NCI-H128 (cell line): ENCODE measurements around the gene HOXD4.

Source experiments
- DNase-seq: peaks from one replicate; lab custom pipeline; 2025; ENCODE audit not compliant: unreplicated experiment; lab: John Stamatoyannopoulos, UW

HOXD4 gene

DNA sequence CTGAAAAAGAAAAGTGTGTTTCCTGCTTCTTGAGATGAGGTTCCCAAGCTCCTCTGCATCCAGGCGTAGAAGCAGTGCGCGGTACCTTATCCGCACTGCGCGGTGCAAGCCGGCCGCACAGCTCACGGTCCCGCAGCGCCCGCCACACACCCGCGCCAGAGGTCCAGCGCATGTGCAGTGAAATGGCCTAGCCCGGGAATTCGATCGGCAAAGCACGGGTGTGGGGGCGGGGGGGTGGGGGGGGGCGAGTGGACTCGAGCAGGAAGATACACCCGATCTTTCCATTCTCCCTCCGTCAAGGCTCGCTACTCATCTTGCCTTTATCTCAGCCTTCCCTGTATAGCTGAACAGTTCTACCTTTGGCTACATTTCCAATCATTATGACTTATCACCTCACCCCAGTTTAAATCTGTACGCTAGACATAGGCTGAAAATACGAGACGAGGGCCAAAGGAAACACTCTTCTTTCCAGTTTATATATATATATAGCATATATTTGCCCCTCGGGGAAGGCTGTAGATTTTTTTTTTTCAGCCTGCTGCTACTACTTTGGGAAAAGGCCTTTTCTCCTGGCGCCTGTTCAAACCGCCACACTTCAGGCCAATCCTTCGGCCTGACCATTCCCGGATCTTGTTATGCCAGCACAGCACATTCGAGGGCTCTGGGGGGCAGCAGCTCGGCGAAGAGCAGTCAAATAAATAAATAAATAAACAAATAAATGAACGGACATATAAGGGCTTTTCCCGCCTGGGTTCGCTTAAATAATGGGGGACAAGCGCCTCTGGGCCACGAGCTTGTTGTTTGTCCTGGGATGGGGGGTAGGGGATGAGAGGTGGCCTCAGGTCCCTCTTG is 11.5 kb upstream of the HOXD4 start:
- no peak for DNase-seq

DNA sequence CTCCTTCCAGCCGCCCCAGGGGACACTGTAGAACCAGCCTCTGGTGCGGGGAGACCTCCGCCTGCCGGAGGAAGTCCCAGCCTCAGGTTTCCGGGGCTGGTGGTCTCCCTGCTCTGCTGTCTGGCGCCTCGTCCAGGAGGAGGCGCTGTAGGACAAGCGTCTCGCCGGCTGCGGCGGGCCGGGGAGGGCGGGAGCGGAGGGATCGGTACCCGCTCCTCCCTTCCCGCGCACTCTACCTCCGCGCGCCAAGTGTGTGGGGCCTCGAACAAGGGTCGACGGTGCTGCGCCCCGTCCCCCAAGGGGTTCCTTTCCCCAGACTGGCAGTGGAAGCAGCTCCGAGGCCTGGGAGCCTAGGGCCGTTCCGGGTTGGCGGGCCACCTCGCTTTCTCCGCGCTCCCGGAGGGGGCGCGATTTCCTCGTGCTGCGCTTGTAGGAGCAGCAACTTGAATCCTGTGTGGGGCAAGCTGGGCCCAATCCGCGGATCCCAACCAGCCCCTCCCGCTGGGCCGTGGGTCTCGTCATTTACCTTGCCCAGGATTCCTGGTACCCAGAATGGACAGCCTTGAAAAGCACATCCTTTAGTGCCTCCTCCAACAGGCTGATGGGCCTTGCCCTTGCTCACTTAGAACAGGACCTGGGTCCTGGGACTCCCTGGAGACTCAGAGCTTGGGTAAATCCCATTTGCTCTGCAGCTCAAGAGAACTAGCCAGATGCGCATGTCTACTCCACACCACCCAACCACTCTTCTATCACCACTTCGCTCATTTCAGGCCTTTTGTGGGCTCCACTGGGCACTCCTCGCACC is 10.6 kb upstream of the HOXD4 start:
- no peak for DNase-seq

DNA sequence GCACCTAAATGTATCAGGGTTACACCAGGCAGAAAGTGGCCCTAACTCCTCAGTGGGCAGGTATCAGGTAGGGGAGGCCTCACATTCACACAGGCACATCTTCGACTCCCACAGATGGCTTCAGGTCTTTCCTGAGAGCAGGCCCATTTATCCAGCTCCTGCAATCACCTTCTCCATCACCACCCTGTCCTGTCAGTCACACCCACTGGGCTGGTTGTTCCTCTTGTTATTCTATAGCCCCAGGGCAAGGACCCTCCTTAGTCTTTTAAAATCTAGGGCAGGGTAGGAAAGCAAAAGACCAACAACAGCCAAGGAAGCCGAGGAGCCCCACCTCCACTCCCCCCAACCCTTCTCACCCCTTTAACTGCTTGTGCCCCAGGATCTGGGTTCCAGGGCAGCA is 9.1 kb upstream of the HOXD4 start:
- no peak for DNase-seq

DNA sequence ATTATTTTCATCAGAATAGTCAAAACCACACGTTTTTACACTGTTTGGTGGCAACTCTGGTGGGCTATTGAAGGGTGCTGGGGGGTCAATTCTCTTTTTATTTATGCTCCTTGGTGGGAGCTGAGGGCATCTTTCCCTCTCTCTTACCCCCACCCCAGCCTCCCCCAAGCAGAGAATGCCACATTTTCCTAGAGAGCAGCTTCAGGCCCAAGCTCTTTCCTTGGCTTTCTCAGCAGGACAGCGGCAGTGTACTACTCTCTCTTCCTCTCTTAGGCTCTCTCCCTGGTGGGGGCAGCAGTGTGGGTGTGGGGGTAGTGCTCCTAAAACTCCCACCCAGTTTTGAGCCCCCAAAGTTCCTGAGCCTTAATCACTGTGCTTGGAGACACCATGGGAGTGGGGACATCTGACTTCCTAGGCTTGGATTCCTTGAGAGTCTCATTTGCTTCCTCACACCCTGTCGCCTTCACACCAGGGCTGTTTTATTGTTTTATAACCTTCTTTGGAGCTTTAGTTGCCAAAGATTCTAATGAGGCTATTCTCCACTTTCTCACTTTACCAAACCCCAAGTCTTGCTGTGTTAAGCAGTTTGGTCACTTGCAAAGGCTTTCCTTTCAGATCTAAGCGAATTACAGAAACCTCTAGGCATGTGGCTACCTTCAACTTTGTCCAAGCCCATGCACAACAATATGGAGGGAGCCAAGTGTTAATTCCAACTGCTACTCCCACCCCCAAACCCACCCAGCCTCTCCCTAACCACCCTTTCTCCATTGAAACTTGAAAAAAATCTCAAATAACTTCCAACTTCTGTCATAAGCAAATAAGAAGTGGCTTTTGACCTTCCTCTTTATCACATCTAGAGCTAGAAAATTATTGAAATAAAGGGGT is 6.0 kb upstream of the HOXD4 start:
- no peak for DNase-seq

DNA sequence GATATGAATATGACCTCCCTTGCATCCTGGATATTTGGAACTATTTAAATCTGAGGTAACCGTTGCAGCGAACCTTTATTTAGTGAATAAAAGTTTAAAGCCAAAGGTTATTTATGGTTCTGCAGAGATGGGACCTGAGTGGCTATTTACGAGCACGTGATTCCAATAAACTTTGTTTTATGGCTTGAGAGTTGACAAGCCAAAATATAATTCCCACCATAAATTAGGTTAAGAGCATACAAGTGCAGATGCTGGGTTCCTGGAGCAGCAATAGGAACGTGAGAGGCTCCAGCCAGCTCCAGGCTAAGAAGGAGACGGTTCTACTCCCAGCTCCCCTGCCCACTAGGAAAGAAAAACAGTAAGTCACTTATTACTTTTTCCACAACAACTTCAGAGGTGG is 5.2 kb upstream of the HOXD4 start:
- no peak for DNase-seq

DNA sequence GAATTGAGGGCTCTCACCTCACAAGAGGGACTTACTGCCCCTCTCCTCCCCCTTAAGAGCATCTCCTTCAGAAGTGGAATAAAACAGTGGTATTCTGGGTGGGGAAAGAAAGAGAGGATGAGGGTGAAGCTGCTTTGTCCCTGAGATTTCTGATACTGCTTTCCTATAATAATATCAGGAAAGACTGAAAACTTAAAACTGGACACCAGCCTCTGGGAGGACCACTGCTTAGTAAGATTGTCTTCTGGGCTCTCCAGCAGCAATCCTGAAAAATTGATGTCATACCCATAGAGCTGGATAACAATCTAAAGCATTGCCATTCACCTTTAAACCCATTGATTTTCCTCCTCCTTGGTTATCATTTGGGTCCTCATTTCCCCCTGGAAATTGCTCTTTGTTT is 4.7 kb upstream of the HOXD4 start:
- DNase-seq, result no peak

DNA sequence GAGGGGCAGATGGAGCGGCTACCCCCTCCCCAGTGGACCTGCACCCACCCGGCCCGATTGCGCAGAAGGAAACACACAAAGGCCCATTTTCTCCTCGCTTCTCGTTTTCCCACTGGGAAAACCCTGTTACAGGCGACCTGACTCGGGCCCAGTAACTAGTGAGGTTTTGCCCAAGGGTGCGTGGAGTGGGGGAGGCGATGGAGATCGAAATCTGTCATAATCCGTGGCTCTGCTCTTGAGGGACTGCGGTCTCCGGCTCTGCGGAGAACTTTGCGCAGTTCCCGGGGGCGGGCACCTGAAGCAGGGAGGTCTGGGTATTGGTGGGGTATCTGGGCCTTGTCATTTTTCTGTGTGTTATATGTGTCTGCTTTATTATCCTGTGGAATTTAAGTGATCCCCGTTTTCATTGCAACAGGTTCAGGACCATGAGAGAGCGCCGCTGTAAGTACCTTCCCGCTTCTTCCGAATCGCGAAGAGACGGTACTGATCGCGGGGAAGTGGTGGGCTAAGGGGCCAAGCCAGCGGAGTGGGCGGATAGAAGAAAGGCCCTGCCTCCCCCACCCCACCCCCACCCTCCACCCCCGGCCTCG is 4.0 kb upstream of the HOXD4 start:
- DNase-seq, result no peak

DNA sequence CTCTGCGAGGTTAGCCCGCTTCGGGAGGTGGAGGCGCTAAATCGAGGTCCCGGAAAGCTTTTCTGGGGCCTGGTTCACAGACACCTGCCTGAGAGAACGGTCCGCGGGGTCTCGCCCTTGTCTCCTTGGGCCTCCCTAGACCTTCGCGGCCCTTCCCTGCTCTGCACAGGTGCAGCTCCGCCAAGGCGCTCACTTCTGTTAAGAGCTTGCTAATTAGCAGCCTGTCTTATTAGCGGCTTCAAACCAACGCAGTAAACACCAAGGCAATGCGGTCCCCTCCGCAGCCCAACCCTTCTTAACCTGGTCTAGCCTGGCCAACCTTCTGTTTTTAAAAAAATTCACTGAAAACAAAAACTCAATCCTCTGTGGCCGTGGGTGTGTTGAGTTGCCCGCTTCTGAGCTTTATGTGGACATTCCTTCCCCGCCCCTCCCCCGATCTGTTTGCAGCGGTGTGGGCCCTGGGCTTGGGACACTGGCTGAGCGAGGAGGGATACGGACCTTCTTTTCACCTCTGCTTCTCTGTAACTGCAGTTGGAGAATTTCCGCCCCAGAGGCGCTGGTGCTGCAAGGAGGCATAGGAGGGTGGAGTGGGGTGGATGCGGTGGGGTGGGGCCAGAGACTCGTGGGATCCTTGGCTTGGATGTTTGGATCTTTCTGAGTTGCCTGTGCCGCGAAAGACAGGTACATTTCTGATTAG is 3.4 kb upstream of the HOXD4 start:
- no peak for DNase-seq

DNA sequence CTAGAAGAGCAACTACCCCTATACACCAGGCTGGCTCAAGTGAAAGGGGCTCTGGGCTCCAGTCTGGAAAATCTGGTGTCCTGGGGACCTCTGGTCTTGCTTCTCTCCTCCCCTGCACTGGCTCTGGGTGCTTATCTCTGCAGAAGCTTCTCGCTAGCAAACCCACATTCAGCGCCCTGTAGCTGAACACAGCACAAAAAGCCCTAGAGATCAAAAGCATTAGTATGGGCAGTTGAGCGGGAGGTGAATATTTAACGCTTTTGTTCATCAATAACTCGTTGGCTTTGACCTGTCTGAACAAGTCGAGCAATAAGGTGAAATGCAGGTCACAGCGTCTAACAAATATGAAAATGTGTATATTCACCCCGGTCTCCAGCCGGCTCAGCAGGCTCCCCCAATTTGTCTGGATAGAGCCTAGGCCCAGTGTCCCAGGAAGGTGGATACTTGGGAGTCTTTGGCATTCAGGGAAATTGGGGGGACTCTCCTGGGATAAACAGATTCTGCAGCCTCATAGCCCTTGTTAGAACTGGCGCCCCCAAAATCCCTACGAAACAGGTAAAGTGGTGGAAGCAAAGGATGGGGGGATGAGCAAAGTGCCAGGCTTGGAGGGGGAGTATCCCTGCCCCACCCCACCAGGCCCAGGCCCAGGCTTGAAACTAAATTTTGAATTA is 2.5 kb upstream of the HOXD4 start:
- no peak for DNase-seq

DNA sequence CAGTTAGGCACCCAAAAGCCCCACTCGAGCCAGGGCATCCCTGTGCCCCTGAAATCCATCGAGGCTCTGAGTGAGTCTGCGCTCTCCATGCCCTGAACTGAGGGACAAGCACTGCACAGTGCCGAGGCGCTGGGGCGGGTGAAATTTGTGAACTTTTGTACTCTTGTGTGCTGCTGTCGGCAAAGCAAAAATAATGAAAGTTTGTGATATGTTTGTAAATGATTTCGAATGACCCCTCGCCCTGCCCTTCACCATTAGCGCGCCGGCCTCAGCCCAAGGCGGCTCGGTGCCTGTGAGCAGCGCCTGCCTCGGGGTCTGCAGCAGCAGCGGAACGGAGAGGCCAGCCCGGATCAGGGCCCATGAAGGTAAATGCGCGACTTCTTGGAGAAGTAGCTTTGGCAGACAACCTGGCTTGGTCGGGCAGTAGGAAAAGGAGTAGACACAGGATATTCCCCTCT is 1.8 kb upstream of the HOXD4 start:
- no peak for DNase-seq

DNA sequence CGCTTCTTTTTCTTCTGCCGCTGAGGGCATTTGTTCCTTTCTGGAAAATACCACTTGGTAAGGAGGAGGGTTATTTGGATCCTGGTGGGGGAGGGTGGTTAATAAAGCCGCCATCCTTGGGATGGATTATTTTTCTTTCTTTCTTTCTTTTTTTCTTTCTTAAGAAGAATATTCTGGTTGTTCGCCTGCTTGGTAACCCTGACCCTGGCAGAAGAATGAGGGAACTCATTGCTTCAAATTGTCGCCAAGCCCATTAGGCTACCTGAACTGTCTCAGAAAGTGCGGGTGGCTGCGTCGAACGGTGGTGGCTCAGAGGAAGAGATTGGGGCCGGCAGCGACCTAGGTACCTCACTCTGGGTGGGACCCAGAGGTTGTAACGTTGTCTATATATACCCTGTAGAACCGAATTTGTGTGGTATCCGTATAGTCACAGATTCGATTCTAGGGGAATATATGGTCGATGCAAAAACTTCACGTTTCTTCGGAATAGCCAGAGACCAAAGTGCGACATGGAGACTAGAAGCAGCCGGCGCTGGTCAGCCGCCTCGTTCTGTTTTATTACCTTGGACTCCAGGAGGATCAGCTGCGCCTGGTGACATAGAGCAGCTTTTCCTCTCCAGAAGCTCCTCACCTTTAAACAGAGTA is 1.3 kb upstream of the HOXD4 start:
- no peak for DNase-seq

DNA sequence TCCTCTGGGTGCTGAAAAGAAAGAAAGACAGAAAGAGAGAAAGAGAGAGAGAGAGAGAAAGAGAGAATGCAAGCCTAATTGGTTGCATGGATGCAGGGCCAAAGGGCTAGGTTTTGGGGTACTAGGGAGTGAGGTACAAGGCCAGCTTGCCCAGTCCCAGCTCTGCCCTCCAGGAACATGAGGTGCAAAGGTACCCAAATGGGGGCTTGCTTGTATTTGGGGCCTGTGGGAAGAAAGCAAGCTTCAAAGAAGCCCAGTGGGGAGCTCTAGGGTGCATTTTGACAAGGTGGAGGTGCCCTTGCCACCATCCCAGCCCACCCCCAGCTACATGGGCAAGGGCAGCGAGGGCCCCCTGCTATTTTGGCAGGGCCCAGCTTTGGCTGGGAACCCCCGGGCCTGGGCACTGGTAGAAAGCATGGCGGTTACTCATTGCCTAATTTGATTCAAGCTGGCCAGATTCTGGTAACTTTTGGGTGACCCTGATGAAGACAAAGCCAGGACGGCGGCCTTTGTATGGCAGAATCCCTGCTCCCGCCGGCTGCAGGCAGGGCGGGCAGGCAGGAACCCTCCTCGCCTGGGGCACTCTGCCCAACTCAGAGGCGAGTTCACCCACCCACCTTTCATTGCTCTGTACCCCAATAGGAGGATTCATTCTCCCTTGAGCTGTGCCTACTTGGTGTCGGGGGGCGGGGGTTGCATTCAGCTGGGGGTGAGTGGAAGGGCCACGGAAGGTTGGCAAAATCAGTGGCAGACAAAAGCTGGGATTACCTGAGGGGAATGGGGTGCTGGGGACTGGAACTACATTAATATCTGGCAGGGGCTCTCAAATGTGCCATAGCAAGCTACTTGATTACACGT is 537 bp upstream of the HOXD4 start:
- no peak for DNase-seq

DNA sequence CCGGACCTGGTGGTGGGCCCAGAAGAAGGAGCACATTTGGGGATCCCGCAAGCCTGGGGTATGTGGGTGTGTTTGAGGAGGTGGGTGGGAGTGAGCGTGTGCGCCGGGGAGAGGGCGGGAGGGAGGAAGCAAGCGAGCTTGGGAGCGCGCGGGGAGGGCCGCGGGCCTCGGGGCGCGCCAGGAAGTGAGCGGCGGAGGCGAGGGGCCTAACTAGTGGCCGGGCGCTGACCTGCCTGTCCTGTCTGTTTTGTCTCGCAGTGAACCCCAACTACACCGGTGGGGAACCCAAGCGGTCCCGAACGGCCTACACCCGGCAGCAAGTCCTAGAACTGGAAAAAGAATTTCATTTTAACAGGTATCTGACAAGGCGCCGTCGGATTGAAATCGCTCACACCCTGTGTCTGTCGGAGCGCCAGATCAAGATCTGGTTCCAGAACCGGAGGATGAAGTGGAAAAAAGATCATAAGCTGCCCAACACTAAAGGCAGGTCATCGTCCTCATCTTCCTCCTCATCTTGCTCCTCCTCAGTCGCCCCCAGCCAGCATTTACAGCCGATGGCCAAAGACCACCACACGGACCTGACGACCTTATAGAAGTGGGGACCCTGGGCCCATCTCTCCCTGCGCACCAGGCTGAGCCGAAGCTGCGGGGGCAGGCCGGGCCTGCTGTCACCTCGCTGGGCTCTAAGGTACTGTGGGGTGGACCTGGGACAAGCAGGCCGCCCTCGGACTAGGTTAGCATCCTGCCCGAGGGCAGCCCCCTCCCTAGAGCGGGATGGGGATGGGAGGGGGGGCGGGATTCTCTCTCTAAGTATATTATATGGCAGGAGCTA is 1.2 kb downstream of the HOXD4 start:
- DNase-seq, result no peak

DNA sequence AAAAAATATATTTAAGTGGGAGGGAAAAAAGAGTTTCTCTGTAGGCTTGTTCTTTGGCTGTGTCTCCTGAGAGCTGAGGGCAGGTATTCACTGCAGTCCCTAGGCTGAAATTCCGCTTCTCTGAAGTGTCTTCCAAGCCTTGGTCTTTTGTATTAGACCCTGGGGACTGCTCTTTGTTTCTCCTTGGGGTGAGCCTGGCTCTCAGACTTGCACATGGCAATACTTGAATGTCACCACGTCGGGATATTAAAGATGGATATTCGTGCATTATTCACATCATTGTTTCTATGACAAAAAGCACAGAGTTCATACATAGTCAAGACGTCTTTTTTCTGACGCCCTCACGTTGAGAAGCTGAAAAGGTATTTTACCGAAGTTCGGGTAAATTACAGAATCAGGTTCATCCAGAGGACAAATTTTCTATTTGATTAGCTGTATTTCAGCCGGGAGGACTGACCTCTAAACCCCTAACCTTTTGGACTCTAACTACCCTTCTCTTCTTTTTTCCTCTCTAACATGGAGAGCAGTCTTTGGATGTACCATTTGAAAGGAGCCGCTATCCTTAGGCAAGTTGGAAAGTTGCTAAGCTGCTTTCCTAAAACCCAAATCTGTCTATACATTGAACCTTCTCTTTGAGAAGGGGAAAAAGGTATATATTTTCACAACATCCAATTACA is 3.4 kb downstream of the HOXD4 start:
- no peak for DNase-seq

DNA sequence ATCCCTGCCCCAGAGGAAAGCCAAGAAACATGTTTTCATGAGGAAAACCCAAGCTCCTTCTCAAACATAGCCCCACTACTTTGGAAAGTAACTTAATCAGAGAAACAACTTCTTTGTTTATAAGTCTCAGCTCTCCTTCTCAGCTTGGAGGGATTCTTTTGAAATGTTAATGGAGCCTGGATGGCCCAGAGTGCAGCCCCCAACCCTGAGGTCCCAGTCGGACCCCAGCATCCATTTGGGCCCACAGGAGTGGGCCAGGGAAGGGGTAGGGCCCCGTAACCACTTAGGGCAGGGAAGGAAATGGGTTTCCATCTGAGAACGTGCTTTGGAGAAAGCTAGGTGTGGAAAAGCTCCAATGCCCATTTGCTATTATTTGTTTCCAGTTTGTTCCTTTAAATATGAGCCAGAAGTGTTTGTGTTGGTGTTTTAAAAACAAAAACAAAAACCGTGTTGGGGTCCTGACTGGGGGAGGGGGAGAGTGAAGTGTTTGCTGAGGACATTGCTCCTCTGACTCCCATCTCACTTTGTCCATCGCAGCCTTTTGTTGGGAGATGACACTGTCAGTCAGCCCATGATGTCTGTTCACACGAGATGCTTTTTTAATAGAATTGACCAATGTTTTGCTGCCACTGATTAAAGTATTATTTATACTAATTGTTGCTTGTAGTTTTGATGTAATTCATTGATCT is 4.2 kb downstream of the HOXD4 start:
- no peak for DNase-seq

DNA sequence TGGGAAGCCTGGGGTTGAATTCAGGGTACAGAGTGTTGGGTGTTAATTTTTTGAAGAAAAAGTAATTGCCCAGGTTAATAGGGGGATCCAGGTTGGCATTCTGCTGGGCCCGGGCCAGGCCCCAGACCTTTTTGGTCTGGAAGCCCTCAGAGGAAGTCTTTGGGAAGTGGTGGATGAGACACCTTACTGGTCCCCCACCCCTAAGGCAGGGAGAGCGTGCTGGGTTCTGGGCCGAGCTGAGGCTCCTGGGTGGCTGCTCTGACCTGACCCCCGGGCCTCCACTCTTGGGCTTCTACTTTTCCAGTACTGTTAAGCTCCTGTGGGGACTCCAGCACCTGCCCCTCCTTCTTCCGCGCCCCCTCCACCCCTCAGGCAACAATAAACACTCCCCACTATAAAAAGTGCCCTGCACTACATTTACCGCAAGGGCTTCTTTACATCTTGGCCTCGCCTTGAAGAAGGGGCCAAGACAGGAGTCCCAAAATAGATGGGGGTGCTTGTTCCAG is 5.0 kb downstream of the HOXD4 start:
- DNase-seq, result no peak
